GM19193 (cell line): ENCODE measurements around the gene TXNRD2.

Experiments
- POLR2A ChIP-seq: IDR thresholded peaks from 4 replicates; pipeline ENCODE4 v1.6.1; 2011; ENCODE audit not compliant: insufficient read depth, insufficient read length; ENCODE audit errors: extremely low read depth

The TXNRD2 gene

DNA sequence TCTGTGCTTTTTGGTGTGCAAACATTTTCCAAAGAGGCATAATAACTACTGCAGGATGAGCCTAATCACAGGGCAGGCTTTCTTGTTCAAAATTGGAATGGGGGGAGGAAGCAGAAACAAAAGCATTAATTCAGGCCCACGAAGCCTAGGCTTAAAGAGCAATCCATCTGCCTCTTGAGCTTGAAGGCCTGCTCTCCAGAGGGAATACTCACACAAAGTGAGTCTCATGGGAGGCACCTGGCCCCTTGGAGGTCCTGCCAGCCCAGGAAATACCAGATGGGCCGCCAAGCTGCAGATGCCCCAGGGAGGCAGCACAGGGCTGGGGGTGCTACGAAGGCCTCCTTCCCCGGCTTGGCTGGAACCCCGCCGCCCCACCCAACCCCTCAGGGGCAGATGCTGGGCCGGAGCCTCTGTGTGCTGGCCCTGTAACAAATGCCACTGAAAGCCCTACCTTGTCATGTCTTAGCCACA, 39.3 kb downstream of the TXNRD2 start:
- TF ChIP-seq POLR2A, result no peak

DNA sequence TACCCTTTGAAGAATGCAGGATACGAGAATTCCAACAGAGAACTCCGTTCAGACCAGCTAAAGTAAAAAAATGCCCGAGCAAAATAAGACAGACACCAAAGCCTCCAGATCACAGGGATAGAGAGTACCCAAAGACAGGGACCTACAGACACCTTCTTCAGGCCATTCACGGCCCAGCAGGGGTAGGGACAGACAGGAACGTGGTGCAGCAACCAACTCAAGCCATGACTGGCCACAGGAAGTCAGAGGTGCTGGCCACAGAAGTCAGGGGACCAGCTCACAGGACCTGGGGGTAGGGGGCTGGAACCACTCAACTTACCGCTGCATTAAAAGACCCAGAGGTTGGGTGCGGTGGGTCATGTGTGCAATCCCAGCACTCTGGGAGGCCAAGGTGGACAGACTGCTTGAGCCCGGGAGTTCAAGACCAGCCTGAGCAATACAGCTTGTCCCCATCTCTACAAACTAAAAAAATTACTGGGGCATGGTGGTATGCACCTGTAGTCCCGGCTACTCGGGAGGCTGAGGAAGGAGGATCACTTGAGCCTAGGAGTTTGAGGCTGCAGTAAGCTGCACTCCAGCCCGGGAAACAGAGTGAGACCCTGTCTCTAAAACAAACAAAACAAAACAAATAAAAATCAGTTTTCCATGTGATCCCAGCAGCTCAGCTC, 39.9 kb downstream of the TXNRD2 start:
- no peak for TF ChIP-seq POLR2A

DNA sequence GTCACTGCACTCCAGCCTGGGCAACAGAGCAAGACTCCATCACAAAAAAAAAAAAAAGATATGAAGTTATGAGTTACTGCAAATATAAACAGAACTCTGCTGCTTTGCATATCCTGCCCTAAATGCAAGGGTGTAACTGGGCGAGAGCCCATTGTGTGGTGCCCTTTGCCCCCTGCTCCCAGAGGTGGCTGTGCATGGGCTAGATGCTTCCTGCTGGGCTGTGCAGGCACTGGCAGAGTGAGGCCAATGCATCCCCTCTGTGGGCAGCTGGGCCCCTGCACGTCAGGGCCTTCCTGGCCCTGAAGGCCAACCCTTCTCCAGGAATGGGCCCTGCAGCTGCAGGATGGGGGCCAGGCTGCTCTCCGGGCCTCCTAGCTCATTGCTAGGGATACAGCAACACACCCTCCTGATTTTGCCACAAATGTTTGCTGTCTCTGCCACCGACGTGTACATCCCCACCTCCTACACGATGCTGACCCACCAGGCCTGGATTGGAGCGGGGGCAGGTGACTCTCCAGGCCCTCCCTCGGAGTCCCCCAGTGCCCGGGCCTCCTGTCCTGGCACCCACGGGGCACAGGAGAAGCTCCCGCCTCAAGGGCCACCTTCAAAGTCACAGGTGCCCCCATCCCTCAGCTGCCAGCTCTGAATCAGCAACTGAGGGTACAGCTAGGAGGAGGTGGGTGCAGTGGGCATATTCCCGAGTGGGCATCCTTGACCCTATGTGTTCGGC, 40.7 kb downstream of the TXNRD2 start:
- TF ChIP-seq POLR2A, result no peak

DNA sequence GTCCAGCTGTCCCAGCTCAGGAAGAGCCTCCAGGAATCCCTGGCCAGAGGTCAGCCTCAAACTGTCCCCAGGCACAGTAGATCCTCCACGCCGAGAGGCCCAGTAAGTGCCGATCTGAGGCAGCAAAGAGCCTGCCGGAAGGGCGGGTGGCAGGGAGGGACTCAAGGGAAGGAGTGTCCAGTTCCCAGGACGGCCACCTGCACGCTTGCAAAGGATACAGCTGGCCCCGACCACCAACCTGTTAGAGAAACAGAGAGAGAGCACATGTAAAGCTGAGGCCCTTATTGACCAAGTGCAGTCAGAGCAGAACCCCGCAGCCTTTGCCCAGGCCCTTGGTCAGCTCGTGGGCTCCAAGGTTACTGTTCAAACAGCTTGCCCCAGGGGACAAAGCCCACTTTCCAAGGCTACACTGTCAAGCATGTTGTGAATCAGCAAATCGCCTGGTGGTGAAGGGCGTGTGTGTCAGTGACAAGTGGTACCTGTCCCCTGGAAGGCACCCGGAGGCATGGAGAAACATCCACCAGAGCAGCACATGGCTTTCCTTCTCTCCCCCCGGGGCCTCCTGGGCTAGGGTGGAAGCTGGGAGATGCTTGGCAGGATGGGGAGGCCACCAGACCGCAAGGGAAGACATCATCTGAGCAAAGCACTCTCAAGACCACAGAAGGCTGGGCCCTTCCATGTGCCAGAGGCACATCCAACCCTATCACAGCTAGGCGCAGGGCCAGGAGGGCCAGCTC, 42.6 kb downstream of the TXNRD2 start:
- TF ChIP-seq POLR2A, result no peak

DNA sequence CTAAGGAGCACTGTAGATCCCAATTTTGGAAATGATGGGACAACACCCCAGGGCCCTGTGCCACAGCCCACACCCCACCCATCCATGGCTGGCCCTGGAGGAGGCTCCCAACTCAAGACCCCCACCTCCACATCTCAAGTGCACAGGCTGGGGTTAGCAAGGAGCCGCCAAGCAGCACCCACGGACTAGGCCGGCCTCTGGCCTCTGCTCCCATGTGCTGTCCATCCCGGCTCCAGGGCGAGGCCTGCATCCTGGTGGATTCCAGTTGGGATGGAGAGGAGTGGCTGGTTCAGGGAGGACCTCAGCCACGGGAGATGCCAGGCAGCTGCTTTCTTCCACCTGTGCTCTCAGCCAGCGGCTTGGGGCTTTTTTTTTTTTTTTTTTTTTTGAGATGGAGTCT, 43.5 kb downstream of the TXNRD2 start:
- TF ChIP-seq POLR2A, result no peak

DNA sequence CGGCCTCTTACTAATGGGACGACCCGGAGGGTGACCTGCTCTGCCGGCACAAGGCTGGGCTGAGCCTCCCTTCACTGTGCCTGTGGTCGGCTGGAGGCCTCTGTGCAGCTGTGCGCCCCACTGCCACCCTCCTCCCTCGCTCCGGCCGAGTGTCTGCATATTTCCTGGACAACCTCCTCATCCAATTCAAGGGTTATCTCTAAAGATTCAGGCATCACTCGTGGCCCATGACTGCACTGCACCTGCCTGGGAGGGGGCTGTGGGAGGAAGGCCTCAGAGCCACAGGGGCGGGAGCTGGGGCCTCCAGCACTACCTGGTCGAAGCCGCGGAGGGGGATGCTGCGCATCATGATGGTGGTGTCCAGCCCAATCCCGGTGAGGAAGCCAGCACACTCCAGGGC, 43.9 kb downstream of the TXNRD2 start:
- no peak for TF ChIP-seq POLR2A

DNA sequence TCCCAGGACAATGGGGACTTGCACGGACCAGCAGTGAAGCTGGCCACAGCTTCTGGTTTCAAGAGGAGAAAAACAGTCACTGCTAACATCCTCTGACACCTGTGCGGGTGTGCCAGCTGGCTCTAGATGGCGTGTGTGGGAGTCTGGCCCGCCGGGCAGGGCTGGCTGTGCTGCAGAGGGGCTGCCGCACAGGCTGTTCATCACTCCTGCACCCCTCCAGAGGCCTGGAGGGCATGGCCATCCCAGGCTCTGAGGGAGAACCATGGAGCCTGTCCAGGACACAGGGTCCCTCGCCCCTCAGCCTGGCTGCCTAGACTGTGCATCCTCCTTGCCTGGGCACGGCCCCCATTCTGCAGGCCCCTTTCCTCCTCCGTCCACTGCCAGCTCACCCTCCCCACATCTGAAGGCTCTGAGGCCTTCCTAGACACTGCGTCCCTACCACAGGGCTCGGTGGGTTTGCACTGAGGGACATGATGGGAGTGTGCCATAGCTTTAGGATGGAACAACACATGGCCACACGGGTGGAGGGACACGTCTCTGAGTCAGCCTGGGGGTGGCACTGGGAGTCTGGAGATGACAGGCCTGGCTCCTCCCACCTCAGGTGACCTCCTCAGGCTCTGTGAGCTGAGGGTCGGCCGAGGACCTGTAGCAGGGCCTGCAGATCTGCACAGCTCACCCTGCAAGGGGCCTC, 44.8 kb downstream of the TXNRD2 start:
- TF ChIP-seq POLR2A, result no peak

DNA sequence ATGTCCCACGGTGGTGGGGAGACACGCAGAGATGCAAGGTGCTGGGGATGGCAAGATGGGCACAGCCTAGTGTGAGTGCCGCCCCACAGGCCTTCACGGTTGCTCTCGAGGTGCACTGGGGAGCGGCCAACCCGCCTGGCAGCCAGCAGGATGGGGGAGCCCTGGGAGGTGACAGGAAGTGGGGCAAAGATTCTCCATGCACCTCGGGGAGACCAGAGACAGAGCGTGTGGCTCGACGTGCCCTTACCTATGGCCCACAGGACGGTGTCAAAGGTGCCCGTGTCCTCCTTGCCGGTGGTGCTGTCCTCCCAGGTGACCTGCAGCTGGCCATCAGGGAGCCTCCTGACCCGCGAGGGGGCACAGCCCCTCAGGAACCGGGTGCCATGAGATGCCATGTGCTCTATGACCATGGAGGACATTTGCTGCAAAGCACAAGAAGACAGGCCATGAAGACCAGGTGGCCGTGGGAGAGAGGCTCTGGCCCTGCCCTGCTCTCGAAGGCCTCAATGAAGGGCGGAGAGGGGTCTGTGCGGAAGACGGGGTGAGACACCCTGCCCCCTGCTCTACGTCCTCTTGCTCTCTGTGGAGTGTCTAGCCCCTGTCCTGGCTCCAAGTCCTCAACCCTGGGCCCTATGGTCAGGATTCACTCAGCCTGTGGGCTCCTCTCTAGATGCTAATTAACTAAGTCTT, 46.3 kb downstream of the TXNRD2 start:
- TF ChIP-seq POLR2A, result no peak

DNA sequence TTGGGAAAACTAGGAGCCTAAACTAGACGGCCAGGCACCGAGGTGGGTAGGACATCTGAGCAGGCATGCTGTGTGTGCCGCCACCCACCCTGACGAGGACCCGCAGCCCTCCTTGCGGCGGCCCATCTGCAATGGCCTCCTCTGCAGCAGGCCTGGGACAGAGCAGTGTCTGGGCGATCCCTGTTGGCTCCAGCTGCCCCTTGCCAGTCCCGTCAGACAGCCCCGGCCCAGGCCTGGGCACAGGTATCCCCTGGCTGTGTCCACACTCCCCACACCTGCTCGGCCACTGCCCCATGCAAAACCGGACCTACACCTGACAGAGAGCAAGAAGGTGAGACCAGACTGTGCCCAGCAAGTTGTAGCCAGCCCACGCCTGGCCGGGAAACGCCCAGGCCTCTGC, 48.3 kb downstream of the TXNRD2 start:
- TF ChIP-seq POLR2A, result no peak

DNA sequence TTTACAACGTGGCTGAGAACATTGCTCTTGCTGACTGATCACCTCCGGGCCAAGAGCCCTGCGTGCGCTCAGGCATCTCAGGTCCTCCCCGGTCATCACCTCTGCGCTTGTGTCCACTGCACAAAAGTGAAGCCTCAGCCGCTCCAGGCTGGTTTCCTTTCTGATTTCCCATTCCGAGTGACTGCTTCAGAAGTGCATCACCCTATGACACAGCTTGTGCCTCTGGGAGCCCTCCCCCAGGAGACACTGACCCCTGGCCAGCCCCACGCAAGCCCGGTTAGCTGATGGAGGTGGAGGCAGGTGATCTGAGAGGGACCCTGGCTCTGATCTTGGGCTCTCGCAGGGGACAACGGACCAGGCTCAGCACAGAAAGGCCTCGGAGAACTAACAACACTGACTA, 48.7 kb downstream of the TXNRD2 start:
- TF ChIP-seq POLR2A, result no peak

DNA sequence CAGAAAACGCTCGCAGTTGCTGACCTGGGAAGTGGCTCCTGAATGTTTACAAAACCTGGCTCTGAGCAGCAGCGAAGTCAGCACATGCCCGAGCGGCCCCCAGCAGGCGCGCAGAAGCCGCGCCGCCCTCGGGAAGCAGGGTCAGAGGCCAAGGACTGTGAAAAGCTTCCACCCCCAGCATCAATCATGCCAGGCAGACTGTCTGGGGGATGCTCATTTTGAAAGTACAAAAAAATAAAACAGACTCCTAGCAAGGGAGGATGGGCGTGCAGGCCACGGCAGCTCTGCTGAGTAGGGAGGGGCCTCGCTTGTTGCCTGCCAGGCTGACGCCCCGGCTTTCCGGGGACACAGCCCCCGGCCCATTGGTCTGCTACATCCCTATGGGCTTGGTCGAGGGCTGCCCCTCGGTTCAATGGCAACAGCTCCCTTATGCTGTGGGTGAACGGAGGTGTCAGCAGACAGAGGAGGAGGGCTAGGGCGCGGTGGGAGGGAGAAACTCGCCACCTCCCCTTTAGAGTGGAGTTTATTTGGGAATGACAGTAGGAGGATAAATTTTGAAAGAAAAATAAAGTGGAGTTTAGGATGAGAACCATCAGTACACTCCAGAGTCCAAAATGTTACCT, 49.2 kb downstream of the TXNRD2 start:
- TF ChIP-seq POLR2A, result no peak

DNA sequence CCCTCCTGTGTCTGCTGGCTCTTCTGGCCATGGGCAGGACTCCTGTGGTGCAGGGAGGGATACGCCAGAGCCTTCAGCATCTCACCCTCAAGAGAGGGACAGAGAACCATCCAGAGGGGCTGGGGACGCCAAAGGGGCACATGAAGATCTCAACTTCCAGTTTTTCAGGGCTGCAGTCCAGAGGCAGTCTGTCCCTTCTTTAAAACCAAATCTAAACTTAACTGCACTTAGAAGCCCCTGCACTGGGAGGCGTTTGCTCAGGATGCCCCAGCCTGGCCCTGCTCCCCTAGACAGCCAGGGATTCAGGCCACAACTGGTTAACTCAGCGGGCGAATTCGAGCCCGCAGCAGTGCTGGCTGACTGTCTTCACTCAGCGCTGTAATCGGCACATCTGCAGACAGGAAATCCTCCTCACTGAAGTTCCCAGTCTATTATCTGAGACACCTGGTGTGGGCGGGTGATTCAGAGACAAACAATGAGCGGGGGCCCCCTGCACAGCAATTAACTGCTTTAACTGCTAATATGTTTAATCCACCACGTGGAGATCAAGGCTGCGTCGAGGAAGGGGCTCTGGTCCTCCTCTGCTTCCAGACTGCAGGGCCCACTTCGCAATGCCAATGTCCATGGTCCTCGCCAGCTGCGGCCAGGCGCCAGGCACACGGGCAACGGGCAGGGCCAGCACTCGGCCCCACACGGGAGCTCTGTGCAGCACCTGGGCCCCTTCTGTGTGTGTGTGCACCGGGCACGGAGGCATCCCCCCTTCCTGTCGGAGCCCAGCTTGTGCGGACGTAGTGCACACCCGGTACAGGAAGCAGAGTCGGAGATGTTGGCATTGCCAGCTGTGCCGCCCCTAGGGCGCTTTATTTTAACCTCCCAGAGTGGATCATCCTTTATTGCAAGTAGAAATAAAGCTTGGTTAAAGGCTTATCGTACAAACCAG, 50.0 kb downstream of the TXNRD2 start:
- no peak for TF ChIP-seq POLR2A
